NOMO-1 treated with dmso at 0.1 percent for 144 hours (cell line): ENCODE measurements around the gene ADH1C.

Source experiments
- DNase-seq: peaks from one replicate; lab custom pipeline; 2025; ENCODE audit not compliant: unreplicated experiment; lab: John Stamatoyannopoulos, UW

Gene ADH1C

DNA sequence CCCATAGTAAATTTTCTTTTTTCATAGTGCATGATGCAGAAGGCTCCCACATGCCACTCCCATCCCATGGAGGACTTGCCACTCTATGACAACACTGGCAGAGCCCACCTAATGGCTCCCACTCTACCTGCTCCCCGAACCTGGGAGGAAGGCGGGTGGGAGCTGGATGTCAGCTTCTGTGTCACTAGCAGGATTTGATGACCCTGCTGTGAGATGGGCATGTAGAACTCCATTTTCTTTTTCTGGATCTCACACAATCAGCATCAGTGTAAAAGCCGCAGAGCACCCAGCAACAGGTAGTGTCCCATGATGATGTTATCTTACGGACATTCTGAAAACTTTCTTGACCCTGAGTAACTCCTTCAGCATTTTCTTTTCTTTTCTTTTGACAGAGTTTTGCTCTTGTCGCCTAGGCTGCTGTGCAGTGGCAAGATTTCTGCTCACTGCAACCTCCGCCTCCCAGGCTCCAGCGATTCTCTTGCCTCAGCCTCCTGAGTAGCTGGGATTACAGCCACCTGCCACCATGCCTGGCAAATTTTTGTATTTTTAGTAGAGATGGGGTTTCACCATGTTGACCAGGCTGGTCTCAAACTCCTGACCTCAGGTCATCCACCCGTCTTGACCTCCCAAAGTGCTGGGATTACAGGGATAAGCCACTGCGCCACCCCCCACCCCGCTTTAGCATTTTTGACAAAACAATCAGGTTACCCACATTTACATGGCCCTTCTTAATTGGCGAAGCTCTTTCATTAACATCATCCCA lies 46.7 kb downstream of the ADH1C start:
- no peak for DNase-seq

DNA sequence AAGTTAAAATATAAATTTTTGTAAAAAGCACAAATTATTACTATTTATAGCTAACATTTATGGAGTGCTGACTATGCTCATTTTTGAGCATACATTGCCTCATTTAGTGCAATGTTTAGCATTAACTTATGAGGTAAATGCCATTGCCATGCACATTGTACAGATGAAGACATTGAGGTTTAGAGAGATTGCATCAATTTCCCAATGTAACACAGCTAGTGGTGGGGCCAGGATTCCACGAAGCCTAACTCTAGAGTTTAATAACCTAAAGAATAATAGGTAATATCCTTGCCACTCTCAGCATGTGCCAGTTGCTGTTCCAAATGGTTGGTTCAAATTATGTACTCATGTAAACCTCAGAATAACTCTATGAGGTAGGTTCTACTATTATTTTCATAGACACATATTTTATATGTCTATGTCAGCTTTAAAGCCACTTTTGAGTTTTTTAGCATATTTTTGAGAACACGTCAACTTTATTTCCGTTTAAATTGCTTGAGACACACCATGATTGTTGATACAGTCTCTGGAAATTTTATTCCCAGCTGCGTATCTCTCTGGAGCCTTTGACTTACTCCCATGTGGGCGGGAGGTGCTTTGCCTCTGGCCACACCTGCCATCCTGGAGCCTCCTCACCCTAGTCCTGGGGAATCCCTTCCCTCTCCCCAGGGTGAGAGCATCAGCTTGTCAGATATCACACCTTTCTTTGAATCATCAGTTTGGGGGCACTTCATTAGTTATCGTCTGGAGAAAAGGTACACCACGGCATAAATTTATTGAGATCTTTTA lies 51.0 kb downstream of the ADH1C start:
- no peak for DNase-seq

- no peak for DNase-seq
Observed at GRCh38 chr4:99300934-99301333, 51.6 kb downstream of the ADH1C start.

GRCh38 chr4:99293357-99293756 lies 59.2 kb downstream of the ADH1C start:
- DNase-seq: no peak

DNA sequence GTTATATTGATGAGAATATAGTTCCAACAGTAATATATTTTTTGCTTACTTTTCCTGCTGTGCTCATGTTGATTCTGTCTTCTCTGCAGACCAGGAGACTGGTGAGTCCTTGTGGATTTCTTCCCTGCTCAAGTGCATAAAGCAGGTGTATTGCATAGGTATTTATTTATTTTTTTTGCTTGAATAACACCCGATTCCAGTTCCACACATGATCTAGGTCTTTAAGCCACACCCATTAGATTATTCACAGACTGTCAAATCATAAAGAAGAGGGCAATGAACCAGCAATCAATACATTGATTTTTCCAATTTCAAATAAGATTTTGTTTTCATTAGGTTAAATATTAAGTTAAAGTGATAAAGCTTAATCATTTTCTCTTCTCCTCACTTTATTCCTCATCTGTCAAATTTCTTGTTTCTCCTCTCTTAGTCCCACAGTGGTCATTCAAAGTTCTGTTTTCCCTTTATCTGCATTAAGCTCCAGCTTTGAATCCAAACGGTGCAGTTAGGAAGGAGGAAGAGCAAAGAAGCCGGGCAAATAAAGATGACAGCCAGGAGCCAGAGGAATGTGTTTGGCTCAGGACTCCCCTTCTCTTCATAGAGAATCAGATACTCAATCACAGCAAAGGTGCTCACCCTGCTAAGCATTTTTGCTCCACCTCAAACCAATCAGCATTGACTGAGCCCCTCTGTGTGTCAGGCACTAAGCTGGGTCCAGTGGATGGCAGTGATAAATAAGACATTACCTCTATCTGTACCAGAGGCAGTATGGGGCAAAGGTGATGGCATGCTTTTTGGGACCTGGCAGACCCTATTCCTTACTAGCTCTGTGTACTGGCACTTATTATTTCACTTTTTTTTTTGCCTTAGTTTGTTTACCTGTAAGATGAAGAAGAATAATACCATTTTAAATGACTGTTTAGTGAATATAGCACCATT lies 61.4 kb downstream of the ADH1C start, which contains the start of gene ADH1A:
Gene ADH1A, minus strand, starts transcription at position 138 of the 939 bp plus-strand sequence. Its CDS starts 71 bp downstream, at position 67.
- no peak for DNase-seq
